HG03095 (cell line): ENCODE measurements around the gene CA5A.

ENCODE experiments used
- ATAC-seq: cut with Tn5 transposase; IDR thresholded peaks from one replicate; pipeline ENCODE4 v1.9.1; 2021; ENCODE audit warnings: moderate library complexity; ENCODE audit not compliant: unreplicated experiment

The CA5A gene

GRCh38 chr16:87841340-87842208, 94.8 kb downstream of the CA5A start:
- no peak for ATAC-seq

- no peak for ATAC-seq
These were observed 95.9 kb downstream of the CA5A start for GRCh38 chr16:87840271-87840978.

GRCh38 chr16:87839542-87840270, 96.6 kb downstream of the CA5A start:
- ATAC-seq, result no peak

- ATAC-seq, result no peak
These were observed 97.4 kb downstream of the CA5A start for GRCh38 chr16:87838643-87839541.
